ENCODE results near the gene CASQ1.

Gene CASQ1

DNA sequence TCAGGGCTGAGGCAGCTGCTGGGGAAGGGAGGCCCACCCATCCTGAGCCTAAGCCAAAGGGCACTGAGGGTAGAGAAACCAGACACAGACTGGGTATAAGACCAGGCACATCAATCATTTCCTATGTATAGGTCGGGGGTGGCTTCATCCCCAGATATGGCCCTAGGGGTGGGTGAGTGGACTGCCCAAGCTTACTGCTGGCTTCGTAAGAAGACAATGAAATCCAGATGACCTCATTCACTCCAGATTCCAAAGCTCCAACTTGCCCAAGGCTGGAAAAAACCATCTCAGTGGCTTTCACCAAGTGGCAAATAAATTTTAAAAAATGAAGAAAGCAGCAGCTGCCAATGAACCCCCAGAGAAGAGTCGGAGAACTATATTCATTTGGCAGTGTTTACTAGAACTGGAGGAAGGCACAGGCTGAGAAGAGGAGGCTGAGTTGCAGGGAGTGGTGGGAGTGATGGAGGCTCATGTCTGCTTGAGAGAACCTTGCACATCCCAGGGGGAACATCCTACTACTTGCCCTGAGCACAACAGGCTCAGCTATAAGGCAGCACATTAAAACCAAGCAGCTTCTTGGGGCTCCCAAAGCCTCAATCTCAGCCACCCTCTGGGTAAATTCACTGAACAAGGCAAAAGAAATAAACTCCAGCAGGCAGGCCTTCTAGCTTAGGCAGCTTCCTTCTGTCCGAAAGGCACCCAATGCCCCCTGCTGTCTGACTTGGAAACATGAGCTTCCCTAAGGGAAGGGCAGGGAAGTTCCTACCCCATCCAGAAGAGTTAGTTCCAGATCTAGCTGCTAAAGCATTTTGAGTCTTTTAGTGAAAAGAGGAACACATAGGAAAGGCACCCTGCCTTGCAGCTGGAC, 28.9 kb downstream of the CASQ1 start:
- DNase-seq (ENCODE audit: insufficient read length) (no peak), FAIRE-seq (no peak)
- TF ChIP-seq POLR2AphosphoS5 (IDR thresholded peaks at IDR 0.05; ENCODE audit: low read depth, low read length), result no peak
- TF ChIP-seq TAF1 (IDR thresholded peaks at IDR 0.05; ENCODE audit: borderline replicate concordance, low read depth, low read length), result no peak
- no peak for TF ChIP-seq POLR2A (IDR thresholded peaks at IDR 0.05; ENCODE audit: low read depth, low read length)

DNA sequence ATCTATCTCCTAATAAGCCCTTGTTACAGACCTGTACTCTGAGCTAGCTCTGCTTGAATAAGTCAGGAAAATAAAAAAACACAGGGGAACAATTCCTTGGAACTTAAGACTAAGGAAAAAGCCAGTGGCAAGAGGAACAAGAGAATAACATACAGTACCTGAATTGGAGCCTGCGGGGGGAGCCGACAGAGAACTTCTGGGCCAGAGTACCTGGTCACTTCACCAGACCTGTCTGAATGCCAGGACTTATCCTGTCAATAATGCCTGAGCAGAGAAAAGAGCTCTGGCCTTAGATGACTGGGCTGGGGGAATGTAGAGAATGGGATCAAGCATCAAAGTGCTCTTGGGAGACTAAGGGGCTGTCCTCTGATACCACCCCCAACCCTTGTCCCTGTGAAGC, 29.9 kb downstream of the CASQ1 start:
- FAIRE-seq (no peak), DNase-seq (ENCODE audit: insufficient read length) (no peak)
- no peak for TF ChIP-seq TAF1 (IDR thresholded peaks at IDR 0.05; ENCODE audit: borderline replicate concordance, low read depth, low read length)
- TF ChIP-seq POLR2AphosphoS5 (IDR thresholded peaks at IDR 0.05; ENCODE audit: low read depth, low read length), result no peak
- no peak for TF ChIP-seq POLR2A (IDR thresholded peaks at IDR 0.05; ENCODE audit: low read depth, low read length)

DNA sequence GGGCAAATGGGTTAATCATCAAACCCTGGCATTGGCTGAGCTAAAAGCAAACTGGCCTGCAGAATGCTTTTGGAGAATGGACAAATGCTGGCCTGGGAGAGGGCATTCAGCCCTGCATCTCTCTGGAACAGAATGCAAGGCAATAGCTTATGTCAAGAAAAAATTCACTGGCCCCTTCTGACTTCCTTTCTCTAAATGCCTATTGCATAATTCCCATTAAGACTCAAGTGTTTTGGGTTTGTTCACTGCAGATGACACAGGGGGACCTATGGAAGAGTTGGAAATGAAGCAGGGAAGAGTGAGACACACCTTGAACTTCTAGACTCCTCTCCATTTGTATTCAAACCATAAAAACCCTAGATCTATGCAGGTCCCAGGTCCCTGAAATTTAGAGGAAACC, 30.7 kb downstream of the CASQ1 start:
- TF ChIP-seq POLR2A (IDR thresholded peaks at IDR 0.05; ENCODE audit: low read depth, low read length), result no peak
- TF ChIP-seq TAF1 (IDR thresholded peaks at IDR 0.05; ENCODE audit: borderline replicate concordance, low read depth, low read length), result no peak
- no peak for TF ChIP-seq POLR2AphosphoS5 (IDR thresholded peaks at IDR 0.05; ENCODE audit: low read depth, low read length)
- FAIRE-seq, result no peak

DNA sequence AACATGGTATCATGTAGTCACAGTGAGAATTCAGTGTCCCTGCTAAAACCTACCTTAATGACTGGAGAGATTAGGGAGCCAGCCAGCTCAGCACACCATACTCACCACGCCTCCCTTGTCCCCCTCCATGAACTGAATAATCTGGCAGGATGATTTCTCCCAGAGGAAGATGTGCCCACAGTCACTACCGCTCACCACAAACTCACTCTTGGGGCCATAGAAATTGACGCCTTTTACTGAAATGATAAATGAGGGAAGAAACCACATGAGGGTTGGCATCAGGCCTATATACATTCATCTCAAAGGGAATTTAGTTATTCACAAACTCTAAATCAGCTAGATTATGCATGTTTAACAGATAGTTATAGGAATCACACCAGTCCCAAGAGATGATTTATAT, 32.2 kb downstream of the CASQ1 start:
- no peak for FAIRE-seq
- DNase-seq (ENCODE audit: insufficient read length), result no peak
- TF ChIP-seq POLR2AphosphoS5 (IDR thresholded peaks at IDR 0.05; ENCODE audit: low read depth, low read length) (no peak), TAF1 (IDR thresholded peaks at IDR 0.05; ENCODE audit: borderline replicate concordance, low read depth, low read length) (no peak), POLR2A (IDR thresholded peaks at IDR 0.05; ENCODE audit: low read depth, low read length) (no peak)

More for the DNA sequence above, 30.7 kb downstream of the CASQ1 start:
- DNase-seq (ENCODE audit: insufficient read length), result no peak

DNA sequence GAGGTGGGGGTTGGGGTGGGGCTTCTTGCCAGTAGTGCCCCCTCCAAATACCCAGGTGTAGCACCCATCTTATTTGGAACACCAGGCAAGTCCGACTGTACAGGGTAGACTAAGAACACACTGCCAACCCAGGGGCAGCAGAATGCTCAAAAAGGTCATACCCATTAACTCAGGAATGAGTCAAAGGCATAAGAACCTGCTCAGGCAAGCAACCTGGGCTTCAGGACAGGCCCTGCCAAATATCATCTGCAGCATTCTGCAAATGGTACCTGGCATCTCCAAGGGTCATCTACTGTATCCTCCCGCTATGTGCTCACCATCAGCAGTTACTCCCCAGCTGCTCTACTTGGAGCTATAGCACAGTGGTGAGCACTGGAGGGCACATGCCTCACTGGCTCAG, 34.2 kb downstream of the CASQ1 start:
- DNase-seq (ENCODE audit: insufficient read length), result no peak
- no peak for TF ChIP-seq TAF1 (IDR thresholded peaks at IDR 0.05; ENCODE audit: borderline replicate concordance, low read depth, low read length)
- no peak for TF ChIP-seq POLR2A (IDR thresholded peaks at IDR 0.05; ENCODE audit: low read depth, low read length)
- no peak for TF ChIP-seq POLR2AphosphoS5 (IDR thresholded peaks at IDR 0.05; ENCODE audit: low read depth, low read length)
- no peak for FAIRE-seq

DNA sequence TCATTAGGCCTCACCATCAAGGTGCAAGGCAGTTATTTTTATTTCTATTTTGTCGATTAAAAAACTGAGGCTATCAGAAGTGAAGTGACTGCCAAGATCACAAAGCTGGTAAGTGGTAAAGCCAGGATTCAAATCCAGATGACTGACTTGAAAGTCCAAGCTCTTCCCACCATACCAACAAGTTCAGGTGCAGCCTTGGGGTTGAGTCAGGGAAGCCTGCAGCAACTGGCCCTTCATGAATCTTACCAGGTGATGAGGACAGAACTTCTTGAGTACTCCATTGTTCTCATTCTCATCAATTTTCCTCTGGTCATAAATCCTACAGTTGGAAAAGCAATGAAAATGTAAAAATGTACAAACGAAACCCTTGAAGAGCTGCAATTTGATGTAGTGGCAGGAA, 35.0 kb downstream of the CASQ1 start:
- DNase-seq (ENCODE audit: insufficient read length) (no peak), FAIRE-seq (no peak)
- no peak for TF ChIP-seq TAF1 (IDR thresholded peaks at IDR 0.05; ENCODE audit: borderline replicate concordance, low read depth, low read length)
- TF ChIP-seq POLR2AphosphoS5 (IDR thresholded peaks at IDR 0.05; ENCODE audit: low read depth, low read length), result no peak
- TF ChIP-seq POLR2A (IDR thresholded peaks at IDR 0.05; ENCODE audit: low read depth, low read length), result no peak

DNA sequence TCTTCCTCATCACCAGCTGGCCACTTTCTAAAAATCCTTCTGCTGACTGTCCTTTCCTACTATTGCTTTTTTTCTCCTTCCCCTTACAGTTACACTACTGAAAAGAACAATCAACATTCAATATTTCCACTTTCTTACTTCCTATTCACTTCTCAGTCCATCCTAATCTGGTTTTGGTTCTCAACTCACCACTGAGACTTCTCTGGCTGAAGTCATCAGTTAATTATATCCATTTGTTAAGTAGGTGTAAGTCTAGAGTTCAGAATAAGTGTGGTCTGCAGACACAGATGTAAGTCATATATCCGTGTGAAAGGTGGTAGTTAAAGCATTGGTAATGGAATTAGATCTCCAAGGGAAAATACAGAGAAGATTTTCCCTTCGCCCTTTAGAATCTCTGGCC, 36.2 kb downstream of the CASQ1 start:
- FAIRE-seq (no peak), DNase-seq (ENCODE audit: insufficient read length) (no peak)
- no peak for TF ChIP-seq POLR2A (IDR thresholded peaks at IDR 0.05; ENCODE audit: low read depth, low read length)
- no peak for TF ChIP-seq POLR2AphosphoS5 (IDR thresholded peaks at IDR 0.05; ENCODE audit: low read depth, low read length)
- no peak for TF ChIP-seq TAF1 (IDR thresholded peaks at IDR 0.05; ENCODE audit: borderline replicate concordance, low read depth, low read length)

DNA sequence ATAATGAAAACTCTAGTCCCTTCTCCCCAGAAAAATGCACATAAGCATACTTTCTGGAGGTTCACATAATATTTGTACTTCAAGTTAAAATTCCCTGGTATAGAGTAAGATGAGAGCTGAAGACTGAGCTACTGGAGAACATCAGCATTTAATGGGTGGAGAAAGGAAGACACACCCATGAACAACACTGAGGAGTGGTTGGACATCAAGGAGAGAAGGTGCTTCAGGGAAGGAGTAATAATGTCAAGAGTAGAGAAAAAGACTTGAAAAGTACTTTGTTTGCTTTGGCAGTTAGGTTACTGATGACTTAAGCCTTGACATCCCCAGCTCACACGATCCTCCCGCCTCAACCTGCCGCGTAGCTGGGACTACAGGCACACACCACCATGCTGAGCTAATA, 36.7 kb downstream of the CASQ1 start:
- DNase-seq (ENCODE audit: insufficient read length), result no peak
- TF ChIP-seq POLR2A (IDR thresholded peaks at IDR 0.05; ENCODE audit: low read depth, low read length), result no peak
- TF ChIP-seq TAF1 (IDR thresholded peaks at IDR 0.05; ENCODE audit: borderline replicate concordance, low read depth, low read length), result no peak
- TF ChIP-seq POLR2AphosphoS5 (IDR thresholded peaks at IDR 0.05; ENCODE audit: low read depth, low read length), result no peak
- FAIRE-seq, result no peak

DNA sequence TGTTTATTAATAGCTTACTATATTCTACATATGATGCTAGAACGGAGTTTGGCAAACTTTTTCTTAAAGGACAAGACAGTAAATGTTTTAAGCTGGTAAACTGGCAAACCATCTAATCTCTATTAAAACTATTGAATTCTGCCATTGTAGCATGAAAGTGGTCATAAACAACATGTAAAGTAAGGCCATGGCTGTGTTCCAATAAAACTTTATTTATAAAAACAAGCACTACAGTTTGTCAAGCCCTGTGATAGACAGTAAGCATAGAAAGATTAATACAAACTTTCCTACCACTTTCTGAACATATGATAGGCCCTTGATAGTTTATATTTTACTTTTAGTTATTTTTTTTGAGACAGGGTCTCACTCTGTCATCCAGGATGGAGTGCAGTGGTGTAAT, 37.2 kb downstream of the CASQ1 start:
- DNase-seq (ENCODE audit: insufficient read length), result no peak
- FAIRE-seq, result no peak
- no peak for TF ChIP-seq POLR2AphosphoS5 (IDR thresholded peaks at IDR 0.05; ENCODE audit: low read depth, low read length)
- TF ChIP-seq TAF1 (IDR thresholded peaks at IDR 0.05; ENCODE audit: borderline replicate concordance, low read depth, low read length), result no peak
- no peak for TF ChIP-seq POLR2A (IDR thresholded peaks at IDR 0.05; ENCODE audit: low read depth, low read length)

DNA sequence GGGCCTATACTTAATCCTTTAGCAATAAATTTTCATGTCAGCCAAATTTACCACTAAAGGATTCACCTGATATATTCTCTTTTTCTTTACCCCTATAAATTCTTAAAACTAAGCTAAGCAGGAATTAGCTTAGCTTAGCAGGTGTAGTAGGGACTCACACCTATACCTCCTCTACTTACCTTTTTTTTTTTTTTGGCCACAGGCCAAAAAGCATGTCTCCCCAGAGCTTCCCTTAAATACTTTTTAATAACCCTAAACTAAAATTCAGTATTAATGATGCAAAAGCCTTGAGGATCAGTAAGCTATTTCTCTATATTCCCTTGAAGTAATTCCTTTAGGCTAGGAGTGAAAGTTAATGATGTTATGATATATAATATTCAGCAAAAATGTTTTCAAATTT, 38.1 kb downstream of the CASQ1 start:
- TF ChIP-seq POLR2A (IDR thresholded peaks at IDR 0.05; ENCODE audit: low read depth, low read length) (no peak), TAF1 (IDR thresholded peaks at IDR 0.05; ENCODE audit: borderline replicate concordance, low read depth, low read length) (no peak), POLR2AphosphoS5 (IDR thresholded peaks at IDR 0.05; ENCODE audit: low read depth, low read length) (no peak)
- FAIRE-seq (no peak), DNase-seq (ENCODE audit: insufficient read length) (no peak)

DNA sequence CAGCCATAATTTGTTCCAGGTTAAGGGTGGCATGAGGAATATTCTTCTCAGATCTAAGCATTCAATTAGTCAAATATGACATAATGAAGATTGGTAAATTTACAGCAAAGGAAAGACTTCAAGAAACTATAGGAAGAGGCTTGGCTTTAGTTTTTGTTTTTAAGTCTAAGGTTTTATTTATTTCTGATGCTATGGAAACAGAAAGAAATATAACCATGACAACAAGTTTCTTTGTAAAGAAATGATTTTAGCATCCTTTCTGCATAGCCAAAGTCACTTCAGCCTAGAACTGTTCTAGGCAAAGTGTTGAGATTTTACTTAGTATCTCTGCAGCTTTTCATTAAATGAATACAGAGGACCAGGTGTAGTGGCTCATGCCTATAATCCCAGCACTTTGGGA, 42.5 kb downstream of the CASQ1 start:
- FAIRE-seq, result no peak
- DNase-seq (ENCODE audit: insufficient read length), result no peak
- TF ChIP-seq TAF1 (IDR thresholded peaks at IDR 0.05; ENCODE audit: borderline replicate concordance, low read depth, low read length) (no peak), POLR2A (IDR thresholded peaks at IDR 0.05; ENCODE audit: low read depth, low read length) (no peak), POLR2AphosphoS5 (IDR thresholded peaks at IDR 0.05; ENCODE audit: low read depth, low read length) (no peak)

DNA sequence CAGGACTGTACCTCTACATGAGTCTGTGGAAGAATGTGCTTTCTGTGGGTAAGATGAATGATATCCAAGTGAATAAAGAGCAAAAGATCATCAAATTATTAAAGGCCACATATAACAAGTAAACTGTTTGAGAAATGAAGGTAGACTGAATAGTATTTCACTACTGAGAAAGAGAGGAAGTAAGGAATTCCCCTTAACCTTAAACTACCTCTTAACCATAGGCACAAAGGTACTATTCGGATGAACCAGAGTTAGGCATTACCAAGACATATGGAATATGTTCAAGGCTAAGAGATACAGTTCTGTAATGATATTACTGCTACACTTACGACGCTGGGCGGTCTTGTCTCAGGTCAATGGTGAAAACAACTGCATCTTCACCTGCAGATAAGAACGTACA, 46.4 kb downstream of the CASQ1 start:
- DNase-seq (ENCODE audit: insufficient read length), result no peak
- FAIRE-seq, result peak; percentile 69
- TF ChIP-seq POLR2AphosphoS5 (IDR thresholded peaks at IDR 0.05; ENCODE audit: low read depth, low read length), result no peak
- TF ChIP-seq TAF1 (IDR thresholded peaks at IDR 0.05; ENCODE audit: borderline replicate concordance, low read depth, low read length), result no peak
- TF ChIP-seq POLR2A (IDR thresholded peaks at IDR 0.05; ENCODE audit: low read depth, low read length), result no peak

Data from GM12892 (cell line).